Activated gamma-delta T cell (primary cell): ENCODE results near the gene ASCL5.

Experiments
- DNase-seq: peaks from one replicate; lab custom pipeline; 2025; lab: John Stamatoyannopoulos, UW

Gene ASCL5

DNA sequence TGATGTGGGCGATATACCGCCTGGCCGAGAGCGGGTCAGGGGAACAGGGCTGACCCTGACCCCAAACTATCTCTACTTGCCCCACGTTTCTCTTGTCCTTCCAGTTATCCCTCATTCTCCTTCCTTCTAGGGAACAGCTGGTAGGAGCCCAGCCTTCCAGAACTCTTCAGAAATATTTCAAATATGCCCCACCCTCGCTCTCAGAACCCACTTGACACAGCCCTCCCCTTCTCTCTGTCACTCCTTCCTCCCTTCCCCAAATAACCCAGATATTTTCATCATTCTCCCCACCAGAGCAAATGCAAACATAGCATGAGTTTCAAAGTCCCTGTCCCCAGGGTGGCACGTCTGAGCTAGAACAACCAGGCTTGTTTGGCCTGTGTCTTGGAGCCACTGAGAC lies 15.8 kb downstream of the ASCL5 start:
- DNase-seq = no peak

DNA sequence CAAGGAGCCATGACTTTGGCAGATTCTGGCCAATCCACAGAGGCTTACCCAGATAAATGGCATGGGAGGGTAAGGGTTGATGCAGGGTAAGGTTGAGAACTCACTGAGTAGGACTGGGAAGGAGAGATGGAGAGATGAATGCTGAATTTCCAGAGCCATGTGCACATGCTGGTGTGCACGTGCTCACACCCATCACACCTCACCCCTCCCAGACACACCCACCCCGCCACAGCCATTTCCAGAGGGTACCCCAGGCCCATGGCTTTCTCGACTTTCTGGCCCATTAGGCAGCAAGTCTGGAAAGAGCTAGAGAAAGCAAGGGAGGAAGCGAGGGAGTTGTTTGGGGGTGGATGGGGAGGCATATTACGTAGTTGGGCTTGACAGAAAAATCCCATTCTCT lies 16.4 kb downstream of the ASCL5 start:
- DNase-seq = no peak

DNA sequence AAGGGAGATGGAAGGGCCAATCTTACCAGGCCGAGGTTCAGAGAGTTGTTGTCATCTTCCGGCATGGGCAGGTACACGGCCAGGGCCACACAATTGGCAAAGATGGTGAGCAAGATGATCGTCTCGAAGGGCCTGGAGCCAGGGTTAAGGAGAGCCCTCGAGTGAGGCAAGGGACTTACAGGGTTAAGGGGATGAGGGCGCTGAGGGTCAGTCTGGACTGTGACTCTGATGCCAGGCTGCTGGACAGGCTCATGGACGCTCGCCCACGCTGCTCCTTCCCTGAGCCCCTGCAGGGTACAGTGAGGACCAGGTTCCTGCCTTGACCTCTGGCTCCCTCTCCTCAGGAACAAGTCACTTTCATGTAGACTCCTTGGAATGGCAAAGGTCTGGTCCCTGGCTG lies 16.8 kb downstream of the ASCL5 start:
- DNase-seq = no peak

DNA sequence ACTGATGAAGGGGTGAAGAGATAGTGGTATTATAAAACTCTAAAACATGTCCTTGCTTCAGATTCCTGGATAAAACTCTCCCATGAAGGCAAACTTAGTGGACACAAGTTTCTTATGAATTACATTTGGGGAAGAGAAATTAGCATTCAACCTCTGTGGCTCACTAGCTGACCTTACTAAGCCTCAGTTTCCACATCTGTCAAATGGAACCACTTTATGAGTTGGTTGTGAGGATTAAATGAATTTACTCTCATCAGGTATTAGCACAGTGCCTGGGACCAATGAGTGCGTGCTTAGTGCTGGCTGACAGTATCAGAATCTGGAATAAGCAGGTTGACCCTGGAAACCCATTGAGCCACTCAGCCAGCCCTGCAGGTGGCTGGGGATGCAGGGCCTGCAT lies 17.3 kb downstream of the ASCL5 start:
- DNase-seq = no peak

DNA sequence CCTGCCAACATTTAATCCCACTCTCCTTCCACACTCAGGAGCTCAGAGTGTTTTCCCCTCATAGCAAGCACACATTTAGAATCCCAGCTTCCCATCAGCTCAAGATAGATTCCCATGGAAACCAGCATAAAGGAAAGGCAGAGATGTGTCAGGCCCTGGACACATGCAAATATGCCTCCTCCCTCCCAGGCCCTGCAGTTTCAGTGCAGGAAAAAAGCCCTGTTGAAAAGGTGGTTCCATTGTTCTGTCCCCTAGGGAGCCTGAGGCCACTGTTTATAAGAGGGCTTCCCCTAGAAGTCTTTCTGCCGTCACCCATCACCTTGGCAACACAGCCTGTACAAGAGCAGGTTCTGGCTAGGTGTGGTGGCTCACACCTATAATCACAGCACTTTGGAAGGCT lies 18.4 kb downstream of the ASCL5 start:
- DNase-seq = no peak

DNA sequence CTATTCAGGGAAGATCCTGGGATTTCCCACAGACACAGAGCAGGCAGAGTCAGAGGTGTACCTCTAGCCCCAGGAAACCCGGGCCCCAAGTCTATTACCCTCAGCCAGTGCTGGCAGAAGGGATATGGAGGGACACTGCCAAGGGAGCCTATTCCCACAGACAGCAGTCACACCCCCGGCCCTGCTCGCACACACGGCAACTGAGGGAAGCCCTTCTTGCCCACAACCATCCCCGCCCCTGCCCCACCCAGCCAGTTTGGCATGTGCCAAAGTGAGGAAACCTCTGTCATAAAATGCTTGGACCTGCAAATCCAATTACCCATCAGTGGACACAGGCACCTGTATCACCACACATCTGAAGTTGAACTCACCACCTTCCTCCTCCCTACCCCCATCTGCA lies 21.3 kb downstream of the ASCL5 start:
- no peak for DNase-seq

DNA sequence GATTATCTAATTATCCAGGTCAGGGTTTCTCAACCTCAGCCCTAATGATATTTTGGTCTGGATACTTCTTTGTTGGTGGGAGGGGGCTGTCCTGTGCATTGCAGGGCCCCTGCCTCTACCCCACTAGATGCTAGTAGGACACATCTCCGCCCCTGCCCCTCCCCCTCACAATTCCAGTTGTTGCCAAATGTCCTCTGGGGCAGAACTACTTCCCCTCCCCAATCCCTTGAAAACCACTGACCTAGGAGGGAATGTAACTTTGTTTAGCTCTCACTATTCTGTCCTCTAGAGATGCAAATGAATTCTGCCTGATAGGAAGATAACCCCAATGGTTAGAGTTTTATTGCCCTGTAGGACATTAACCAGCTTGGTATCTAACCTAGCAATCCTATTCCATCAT lies 22.8 kb downstream of the ASCL5 start:
- DNase-seq = no peak

DNA sequence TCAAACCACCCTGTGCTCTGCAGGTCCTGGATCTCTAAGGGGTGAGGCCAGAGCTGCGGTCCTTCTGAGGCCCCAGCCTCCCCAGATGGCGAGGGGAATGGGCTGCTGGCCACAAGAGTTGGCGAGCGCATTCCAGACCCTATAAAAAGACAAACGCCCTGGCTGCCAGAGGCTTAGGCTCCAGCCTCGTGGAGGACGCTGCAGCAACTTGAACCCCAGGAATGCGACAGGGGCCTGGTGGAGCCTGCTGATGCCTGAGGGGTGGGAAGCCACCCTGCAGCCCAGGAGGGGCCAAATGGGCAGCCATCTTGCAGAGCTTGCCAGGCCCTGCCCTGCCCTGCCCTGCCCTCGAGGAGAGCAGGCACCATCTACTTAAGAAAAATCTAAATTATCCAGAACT lies 23.3 kb downstream of the ASCL5 start:
- DNase-seq = no peak

DNA sequence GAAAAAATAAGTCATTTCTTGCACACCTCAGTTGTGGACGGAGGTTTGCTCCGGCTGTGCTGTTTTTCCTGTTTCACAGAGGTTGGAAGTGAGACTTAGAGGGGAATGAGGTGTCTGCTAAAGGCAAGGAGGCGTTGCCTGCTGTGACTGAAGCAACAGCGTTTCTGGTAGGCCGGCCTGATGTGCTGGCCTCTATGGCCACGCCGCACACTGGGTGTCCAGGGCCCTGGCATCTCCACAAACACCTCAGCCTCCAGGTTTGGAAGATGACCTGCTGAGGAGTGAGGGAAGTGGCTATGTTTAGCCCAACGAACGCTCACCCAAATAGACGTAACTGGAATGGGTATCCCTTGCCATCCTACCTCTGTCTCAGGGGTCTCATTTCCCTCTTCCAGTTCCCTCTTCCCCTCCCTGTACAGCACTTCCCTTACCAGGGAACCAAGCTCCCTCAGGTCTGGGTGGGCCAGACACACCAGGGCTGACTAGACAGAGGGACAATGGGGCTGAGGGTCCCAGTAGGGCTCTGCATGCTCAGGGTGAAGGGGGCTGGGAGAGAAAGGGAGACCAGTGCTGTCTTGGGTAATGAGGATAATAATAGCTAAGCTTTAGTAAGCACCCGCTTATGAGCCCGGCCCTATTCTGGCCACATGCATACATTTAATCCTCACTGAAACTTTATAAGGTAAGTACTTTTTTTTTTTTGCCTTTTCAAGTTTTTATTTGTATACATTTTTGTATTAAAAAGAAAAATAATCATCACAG lies 26.6 kb downstream of the ASCL5 start:
- DNase-seq = no peak

DNA sequence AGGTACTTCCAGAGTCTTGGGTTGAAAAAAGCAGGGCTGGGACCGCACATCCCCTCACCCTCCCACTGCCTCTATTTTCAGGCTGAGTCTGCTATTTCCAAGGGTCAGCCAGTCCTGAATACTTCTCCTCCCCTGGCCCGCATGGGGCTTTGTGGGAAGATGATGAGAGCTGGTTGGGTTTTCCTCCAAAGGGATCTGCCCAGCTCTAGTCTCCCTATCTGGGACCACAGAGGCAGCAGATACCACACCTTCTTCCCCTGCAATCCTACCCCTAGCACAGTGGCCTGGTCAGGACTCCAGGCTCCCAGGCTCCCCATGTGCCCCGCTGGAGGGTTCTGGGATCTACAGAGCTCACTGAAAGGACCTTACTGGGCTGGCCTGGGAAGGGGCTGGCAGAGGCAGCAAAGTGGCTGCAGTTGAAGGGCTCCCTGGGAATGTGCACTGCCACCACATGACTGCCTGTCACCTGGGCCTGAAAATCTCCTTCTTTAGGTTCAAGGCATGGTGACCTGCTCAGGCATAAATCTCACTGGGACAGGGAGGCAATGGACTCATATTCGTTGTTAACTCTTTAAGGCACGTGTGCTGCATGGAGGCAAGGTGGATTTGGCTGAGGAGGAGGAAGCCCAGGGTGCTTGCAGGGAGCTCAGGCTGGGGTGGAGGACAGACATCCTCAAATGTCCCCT lies 27.8 kb downstream of the ASCL5 start:
- no peak for DNase-seq

DNA sequence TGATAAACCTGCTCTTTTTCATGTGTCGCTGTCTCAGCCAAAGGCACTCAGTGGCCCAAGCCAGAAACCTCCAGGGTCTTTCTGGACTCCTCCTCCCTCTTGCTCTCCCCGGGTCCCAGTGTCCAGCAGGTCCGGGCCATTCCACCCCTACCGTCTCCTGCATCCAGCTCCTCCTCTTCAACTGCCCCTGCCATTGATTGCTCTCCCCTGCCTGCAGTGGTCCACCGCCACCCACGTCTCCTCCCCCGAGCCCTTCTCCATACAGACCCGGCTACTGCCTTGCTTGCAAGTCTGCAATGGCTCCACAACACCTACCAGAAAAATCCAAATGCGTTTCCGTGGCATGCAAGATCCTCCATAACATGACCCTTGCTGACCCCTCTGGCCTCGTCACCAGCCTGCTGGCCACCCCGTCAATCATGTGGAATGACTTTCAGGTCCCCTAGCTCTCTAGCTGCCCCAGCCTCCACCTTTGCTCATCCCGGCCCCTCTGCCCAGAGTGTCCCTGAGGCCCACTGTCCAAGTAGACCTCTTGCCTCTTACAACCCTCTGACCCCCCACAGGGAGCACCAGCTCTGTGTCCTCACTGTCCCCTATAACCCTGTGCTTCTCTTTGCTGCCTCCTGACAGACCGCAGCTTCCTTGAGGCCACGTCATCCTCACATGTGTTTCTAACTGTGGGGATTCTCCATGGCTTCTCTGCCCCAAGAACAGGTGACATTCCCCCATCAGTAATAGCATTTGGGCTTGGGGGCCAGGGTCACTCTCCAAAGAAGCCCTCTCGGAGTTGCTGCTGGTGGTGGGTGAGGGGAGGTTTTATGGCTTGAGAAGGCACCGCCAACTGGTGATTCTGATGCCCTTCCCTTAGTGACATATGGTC lies 29.8 kb downstream of the ASCL5 start:
- no peak for DNase-seq

DNA sequence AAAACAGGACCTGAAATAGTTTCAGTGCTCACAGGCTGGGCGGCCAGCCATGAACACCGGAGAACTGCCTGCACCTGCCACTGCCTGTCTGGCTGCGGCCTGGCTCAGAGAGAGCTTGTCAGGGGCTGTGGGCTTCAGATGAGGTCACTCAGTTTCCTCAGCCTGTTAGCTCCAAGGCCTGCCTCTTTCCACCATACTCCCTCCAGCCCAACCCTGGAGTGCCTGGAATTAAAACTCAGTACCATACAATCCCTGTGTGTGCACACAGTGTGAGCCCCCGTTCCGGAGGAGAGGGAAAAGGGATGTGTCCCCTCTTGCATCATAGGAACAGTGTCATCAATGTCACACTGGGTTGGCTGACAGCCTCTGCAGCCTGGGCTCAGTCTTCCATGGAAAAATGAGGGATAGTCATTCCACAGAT lies 30.9 kb downstream of the ASCL5 start:
- DNase-seq = no peak

DNA sequence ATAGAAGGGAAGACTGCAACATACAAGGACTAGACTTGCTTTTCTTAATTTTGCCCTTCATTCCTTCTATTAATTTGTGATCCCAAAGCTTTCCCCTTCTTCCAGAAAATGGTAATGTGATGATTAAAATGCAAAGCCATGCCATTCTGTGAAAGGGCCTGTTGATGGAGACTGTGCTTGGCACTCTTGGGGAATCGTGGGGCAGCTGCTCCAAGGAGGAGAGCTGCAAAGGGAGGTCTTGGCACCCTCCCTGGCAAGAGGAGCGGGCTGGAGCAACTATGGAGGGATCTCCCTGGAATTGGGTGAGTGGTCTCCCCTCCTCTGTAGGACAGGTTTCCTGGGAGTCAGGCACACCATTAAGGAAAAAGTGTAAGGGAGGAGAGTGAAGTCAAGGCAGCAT lies 31.4 kb downstream of the ASCL5 start:
- no peak for DNase-seq

DNA sequence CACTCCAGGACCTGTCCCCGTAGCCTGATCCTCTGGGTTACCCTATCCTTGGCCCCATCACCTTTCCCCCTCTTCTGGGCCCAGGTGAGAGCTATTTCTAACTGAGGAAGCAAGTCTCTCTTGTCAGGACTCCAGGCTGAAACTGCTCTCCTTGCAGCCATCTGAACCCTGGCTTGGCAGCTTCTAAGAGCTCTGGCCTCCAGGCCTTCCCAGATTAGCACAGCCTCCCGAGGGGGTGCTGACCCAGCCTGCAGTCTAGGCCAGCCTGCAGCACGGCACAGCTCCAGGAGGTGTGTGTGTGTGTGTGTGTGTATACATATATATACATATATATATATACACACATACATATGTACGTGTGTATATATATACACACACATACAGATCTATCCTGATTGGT lies 32.2 kb downstream of the ASCL5 start:
- no peak for DNase-seq

DNA sequence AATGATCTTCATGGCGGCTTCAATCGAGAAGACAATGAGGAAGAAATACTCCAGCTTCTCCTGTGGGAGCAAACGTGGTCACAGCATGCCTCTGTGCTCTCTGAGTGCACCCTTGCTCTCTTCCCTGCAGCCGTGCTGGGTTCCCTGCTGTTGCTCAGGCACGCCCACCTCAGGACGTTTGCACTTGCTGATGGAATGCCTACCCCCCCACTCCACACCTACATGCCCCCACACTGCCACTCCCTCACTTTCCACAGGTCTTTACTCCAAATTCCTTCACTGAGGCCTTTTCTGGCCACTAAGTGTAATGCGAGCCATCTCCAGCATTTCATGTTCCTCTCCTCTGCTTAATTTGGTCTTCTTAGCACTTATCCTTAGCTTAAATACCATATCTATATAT lies 33.0 kb downstream of the ASCL5 start:
- DNase-seq = no peak

DNA sequence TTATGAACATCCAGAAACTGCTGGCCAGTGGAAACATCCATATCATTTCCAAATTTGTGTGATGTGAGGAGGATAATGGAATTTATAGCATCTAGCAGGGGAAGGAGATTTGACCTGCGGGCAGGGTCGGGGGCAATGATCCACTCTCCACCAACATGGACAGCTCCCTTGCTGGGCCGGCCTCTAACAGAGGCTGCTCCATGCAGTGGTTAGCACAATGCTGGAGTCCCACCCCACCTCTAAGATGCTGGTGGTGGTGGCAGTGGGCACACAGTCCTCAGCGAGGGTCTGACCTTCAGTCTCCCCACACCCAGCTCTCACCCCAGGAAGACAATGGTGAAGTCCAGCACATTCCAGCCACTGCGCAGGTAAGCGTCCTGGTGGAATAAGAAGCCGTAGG lies 33.4 kb downstream of the ASCL5 start:
- DNase-seq = no peak

DNA sequence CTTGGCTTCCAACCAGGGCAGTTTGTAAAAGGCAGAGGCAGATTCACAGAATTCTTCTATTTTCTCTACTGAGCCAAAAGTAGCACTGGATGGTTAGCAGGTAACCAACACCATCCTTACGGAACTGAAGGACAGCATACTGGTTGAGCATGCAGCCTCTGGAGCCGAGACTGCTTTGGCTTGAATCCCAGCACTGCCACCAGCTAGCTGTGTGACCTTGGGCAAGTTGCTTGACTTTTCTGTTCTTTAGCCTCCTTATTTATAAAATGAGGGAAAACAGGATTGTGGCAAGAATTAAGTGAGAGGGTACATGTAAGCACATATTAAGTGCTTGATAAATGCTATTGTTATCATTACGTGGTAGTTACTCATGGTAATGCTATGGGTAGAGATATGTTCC lies 34.2 kb downstream of the ASCL5 start:
- no peak for DNase-seq

DNA sequence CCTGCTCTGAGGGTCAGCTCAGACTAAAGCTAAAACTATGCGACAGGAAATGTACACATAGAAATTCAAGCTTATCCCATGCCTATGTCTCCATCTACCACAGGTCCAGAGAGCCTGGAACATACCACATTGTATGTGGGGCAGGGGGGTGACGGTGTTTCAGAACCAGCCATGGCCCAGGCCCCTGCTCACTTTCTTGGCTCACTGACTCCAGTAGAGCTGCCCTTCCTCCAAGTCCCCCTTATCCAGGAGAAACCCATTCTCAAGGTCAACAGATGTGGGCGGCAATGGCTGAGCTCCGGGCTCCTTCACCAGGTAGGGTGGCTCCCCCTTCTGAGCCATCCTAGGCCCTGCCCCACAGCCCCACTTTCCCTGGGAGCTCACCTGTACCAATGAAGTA lies 35.7 kb downstream of the ASCL5 start:
- no peak for DNase-seq

DNA sequence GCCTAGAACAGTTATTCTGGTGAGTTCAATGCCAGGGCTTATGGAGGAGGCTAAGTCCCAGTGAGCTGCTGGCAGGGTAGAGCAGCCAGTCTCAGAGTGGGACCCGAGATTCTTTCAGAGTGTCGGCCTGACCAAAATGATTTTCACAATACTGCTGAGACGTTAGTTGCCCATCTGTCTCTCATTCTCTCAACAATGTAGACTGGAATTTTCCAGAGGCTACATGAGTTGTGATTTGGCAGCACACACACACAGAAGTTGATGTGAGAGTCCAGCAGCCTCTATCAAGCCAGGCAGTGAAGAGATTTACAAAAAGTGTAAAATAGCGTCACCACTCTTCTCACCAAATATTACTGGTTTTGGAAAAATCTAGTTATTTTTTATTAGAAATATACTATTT lies 36.4 kb downstream of the ASCL5 start:
- no peak for DNase-seq

DNA sequence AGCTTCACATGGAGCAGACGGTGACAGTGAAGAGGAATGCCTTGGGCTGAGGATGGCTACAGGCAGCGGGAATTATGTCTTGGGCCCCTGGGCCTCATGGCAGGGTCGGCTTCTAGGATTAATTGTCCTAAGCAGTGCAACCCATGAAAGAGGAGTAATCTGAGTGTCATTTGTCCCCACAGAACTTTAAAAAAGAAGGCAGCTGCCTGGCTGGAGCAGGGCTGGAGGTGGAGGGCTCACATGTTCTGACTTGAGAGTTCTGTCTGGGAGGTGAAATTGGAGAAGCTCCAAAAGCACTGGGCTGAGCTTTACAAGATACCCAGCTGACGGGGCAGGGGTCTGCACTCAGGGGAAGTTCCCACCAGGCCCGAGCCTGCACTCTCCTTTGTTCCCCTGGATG lies 37.4 kb downstream of the ASCL5 start:
- no peak for DNase-seq

DNA sequence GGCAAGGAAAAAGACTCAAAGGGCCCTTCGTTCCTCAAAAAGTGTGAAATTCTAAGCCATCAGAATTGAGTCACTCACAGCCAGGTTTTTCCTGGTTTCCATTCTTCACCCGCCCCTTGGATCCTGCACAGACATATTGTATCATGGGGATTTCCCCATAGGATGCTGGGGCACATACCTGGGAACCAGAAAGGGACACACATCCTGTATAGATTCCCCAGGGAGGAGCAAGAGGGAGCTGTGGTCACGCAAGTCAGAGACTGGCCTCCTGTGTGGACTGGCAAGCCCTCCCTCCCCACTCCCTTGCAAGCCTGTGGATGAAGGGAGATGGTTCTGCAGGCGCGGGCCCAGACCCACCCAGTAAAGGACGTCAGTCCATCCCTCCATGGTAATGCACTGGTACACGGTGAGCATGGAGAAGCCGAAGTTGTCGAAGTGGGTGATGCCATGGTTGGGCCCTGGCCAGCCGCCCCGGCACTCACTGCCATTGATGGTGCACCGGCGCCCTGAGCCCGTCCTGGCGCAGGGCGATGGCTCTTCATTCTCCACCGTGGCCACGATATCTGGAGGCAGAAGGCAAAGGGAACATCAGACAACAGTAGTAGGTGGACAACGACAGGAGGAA lies 38.0 kb downstream of the ASCL5 start:
- DNase-seq = no peak

DNA sequence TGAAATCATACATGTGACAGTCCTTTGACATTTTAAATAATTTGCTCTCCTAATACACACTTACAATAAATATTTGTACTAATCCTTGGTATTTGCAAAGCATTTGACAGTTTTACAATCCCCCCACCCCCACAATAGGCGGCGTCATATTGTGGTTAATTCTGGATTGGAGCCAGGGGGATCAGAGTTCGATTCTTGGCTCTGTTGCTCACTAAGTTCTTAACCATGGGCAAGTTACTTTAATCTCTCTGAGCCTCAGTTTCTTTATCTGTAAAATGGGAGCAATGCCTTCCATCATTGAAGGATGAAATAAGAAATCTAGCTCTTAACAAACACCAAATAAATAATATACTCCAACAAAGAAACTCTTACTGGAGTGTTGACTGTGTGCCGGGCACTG lies 38.6 kb downstream of the ASCL5 start:
- DNase-seq = no peak
